Parathyroid adenoma (tissue), 2 donors: ENCODE data around the gene NKAIN4.

Experiments
- H2AFZ ChIP-seq: fragments of 300-600 bp; sonication (generic); one replicate; pipeline ENCODE4 v1.7.0; 2017; ENCODE audit warnings: antibody characterized with exemption, mild to moderate bottlenecking
- H3K27ac ChIP-seq: fragments of 300-600 bp; sonication (generic); one replicate; pipeline ENCODE4 v1.7.0; 2017
- H3K27me3 ChIP-seq: fragments of 300-600 bp; sonication (generic); one replicate; pipeline ENCODE4 v1.7.0; 2017; ENCODE audit warnings: low read length; ENCODE audit not compliant: control insufficient read depth, insufficient read depth
- H3K36me3 ChIP-seq: fragments of 300-600 bp; sonication (generic); one replicate; pipeline ENCODE4 v1.7.0; 2017; ENCODE audit warnings: low read length; ENCODE audit not compliant: control insufficient read depth, insufficient read depth
- H3K4me1 ChIP-seq: fragments of 300-600 bp; sonication (generic); one replicate; pipeline ENCODE4 v1.7.0; 2017; ENCODE audit warnings: control low read depth
- H3K4me2 ChIP-seq: fragments of 300-600 bp; sonication (generic); one replicate; pipeline ENCODE4 v1.7.0; 2017; ENCODE audit warnings: low read length
- H3K4me3 ChIP-seq: fragments of 300-600 bp; sonication (generic); one replicate; pipeline ENCODE4 v1.7.0; 2017; ENCODE audit warnings: low read depth, low read length
- H3K79me2 ChIP-seq: fragments of 300-600 bp; sonication (generic); one replicate; pipeline ENCODE4 v1.7.0; 2017; ENCODE audit warnings: control low read depth
- H3K9ac ChIP-seq: fragments of 300-600 bp; sonication (generic); one replicate; pipeline ENCODE4 v1.7.0; 2017; ENCODE audit warnings: mild to moderate bottlenecking
- H3K9me3 ChIP-seq: fragments of 300-600 bp; sonication (generic); one replicate; pipeline ENCODE4 v1.7.0; 2017; ENCODE audit warnings: low read length; ENCODE audit not compliant: control insufficient read depth
- TF ChIP-seq, protein P1 (sequence below): fragments of 300-600 bp; sonication (generic); IDR thresholded peaks from one replicate; pipeline ENCODE4 v1.7.0; 2017; ENCODE audit warnings: antibody characterized with exemption, mild to moderate bottlenecking
- donor health status: primary hyperparathyroidism.

NKAIN4 gene

DNA sequence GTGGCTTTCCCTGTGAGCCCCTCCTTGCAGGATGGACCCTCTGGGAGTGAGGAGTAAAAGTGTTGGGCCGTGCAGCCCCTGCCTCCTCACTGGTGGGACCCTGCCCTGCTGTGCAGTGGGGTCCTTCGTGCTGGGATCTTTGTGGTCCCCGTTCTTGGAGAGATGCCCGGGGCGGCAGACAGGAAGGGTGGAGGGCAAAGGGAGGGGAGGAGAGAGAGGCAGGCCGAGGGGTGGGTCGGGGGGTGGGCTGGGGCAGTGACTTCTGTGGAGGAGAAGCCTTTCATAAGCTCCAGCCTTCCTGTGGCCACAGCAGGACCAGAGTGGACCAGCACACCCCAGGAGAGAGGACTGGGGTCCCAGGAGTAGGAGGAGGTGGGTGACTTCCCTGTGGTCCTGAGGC lies 38.6 kb upstream of the NKAIN4 start, which contains the start of gene COL20A1:
Gene COL20A1 (plus strand): TSS at position 283 of the 400 bp plus-strand sequence. CDS start 1,922 bp downstream, outside the sequence.
- Histone ChIP-seq H3K4me1 (no peaks in the 10 kb centered on the region), H3K9ac (no peak within 1 kb of the TSS), H3K27ac (no peak within 1 kb of the TSS)

DNA sequence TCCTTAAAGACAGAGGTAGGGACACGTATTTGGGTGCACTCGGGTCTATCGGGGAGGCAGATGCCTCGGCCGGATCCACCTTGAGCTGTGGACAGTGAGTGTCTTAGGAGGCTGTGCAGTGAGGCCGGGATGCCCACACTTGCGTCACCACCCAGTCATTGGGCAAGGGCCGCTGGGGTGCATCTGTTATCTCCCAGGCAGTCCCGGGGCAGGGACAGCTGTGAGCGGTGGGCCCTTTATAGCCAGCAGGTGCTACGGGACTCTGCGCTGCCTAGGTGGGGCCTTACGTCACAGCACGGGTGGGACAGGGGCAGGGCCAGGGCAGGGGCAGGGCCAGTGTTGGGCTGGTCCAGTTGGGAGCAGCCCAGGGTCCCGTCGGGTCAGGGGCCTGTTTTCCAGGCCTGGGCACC lies 38.0 kb upstream of the NKAIN4 start:
- TF ChIP-seq, protein P1, sequence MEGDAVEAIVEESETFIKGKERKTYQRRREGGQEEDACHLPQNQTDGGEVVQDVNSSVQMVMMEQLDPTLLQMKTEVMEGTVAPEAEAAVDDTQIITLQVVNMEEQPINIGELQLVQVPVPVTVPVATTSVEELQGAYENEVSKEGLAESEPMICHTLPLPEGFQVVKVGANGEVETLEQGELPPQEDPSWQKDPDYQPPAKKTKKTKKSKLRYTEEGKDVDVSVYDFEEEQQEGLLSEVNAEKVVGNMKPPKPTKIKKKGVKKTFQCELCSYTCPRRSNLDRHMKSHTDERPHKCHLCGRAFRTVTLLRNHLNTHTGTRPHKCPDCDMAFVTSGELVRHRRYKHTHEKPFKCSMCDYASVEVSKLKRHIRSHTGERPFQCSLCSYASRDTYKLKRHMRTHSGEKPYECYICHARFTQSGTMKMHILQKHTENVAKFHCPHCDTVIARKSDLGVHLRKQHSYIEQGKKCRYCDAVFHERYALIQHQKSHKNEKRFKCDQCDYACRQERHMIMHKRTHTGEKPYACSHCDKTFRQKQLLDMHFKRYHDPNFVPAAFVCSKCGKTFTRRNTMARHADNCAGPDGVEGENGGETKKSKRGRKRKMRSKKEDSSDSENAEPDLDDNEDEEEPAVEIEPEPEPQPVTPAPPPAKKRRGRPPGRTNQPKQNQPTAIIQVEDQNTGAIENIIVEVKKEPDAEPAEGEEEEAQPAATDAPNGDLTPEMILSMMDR = no peak
- H2AFZ ChIP-seq = no peak overlapping the region
- H3K27ac ChIP-seq = no peak overlapping the region
- no peak overlapping the region for H3K4me3 ChIP-seq
- H3K4me2 ChIP-seq = no peak overlapping the region
- no peaks in the 10 kb centered on the region for H3K79me2 ChIP-seq
- no peaks in the 10 kb centered on the region for H3K4me1 ChIP-seq
- H3K9me3 ChIP-seq = no peaks in the 10 kb centered on the region
- no peaks in the 10 kb centered on the region for H3K27me3 ChIP-seq
- no peaks in the 10 kb centered on the region for H3K36me3 ChIP-seq
- H3K9ac ChIP-seq = no peak overlapping the region

More for the DNA sequence above, 38.6 kb upstream of the NKAIN4 start, which contains the start of gene COL20A1:
- Histone ChIP-seq H3K27me3 (no peaks in the 10 kb centered on the region), H3K4me3 (no peak within 1 kb of the TSS), H3K4me2 (no peak within 1 kb of the TSS), H3K36me3 (no peaks in the 10 kb centered on the region), H2AFZ (no peak within 1 kb of the TSS), H3K79me2 (no peaks in the 10 kb centered on the region), H3K9me3 (no peaks in the 10 kb centered on the region)
- TF ChIP-seq, protein P1 = no peak

DNA sequence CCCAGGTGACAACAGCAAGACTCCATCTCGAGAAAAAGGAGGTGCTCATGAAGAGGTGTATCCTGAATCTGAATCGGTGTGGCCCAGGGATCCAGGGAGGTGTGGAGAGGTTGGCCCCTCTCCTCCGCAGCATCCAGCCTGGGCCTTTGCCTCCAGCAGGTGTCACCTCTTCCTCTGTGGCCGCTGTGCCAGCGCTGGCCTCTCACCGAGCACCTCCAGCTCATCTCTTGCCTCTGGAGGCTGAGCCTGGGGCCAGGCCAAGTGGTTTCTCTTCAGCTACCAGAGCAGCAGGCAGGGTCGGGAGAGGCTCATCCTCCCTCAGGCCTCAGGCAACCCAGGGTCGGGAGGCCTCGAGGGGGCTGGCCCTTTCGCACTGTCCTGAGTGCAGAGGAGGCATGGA lies 37.5 kb upstream of the NKAIN4 start:
- TF ChIP-seq, protein P1 = no peak
- no peaks in the 10 kb centered on the region for H3K9me3 ChIP-seq
- H3K9ac ChIP-seq = no peak overlapping the region
- no peak overlapping the region for H3K27ac ChIP-seq
- no peak overlapping the region for H2AFZ ChIP-seq
- H3K4me3 ChIP-seq = no peak overlapping the region
- no peaks in the 10 kb centered on the region for H3K36me3 ChIP-seq
- H3K27me3 ChIP-seq = no peaks in the 10 kb centered on the region
- H3K4me1 ChIP-seq = no peaks in the 10 kb centered on the region
- no peak overlapping the region for H3K4me2 ChIP-seq
- H3K79me2 ChIP-seq = no peaks in the 10 kb centered on the region

DNA sequence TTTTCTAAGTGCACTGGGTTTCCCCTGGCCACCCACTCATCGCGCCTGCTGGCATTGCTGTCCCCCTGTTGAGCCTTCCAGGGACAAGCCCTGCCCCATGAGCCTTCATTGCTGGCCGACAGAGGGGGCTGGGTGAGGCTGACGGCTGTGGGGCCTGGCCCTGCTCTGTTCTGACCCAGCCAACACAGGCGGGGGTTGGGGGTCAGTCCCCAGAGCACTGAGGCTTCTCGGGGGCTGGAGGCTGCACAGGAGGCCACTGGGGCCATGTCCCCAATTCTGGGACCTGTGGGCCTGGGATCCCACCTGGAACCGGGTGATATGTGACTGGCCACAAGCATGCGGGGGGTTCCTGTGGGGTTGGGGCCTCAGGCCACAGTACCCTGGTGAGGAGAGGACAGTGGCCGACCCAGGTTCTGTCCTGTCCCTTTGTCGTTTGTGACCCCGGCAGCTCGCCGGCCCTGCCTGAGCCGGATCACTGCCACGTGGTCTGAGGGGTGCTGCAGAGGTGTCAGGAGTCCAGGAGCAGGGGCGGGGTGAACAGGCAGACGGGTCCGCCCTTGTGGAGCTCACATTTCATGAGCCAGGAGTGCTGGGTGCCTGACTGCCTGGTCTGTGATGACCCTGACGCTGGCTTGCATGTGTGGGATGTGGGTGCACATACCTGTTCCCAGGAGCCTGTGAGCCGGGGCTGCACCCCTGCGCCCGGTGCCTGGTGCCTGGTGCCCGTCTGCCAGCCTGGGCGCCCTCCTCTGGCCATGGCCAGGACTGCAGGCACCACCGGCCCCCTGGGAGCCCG lies 36.6 kb upstream of the NKAIN4 start:
- Histone ChIP-seq H3K79me2 (no peaks in the 10 kb centered on the region), H2AFZ (no peak overlapping the region), H3K9ac (no peak overlapping the region), H3K36me3 (no peaks in the 10 kb centered on the region), H3K4me3 (no peak overlapping the region), H3K4me1 (no peaks in the 10 kb centered on the region), H3K4me2 (no peak overlapping the region), H3K27me3 (no peaks in the 10 kb centered on the region), H3K27ac (no peak overlapping the region), H3K9me3 (no peaks in the 10 kb centered on the region)
- TF ChIP-seq, protein P1 = peak; percentile 75
